ENCODE results near the gene PREX1.
"Not testable (repeated sequence)": the region's sequence is repeated elsewhere in the genome, so short reads cannot be mapped to it uniquely, and the experiment has no call there.

PREX1 gene, protein sequence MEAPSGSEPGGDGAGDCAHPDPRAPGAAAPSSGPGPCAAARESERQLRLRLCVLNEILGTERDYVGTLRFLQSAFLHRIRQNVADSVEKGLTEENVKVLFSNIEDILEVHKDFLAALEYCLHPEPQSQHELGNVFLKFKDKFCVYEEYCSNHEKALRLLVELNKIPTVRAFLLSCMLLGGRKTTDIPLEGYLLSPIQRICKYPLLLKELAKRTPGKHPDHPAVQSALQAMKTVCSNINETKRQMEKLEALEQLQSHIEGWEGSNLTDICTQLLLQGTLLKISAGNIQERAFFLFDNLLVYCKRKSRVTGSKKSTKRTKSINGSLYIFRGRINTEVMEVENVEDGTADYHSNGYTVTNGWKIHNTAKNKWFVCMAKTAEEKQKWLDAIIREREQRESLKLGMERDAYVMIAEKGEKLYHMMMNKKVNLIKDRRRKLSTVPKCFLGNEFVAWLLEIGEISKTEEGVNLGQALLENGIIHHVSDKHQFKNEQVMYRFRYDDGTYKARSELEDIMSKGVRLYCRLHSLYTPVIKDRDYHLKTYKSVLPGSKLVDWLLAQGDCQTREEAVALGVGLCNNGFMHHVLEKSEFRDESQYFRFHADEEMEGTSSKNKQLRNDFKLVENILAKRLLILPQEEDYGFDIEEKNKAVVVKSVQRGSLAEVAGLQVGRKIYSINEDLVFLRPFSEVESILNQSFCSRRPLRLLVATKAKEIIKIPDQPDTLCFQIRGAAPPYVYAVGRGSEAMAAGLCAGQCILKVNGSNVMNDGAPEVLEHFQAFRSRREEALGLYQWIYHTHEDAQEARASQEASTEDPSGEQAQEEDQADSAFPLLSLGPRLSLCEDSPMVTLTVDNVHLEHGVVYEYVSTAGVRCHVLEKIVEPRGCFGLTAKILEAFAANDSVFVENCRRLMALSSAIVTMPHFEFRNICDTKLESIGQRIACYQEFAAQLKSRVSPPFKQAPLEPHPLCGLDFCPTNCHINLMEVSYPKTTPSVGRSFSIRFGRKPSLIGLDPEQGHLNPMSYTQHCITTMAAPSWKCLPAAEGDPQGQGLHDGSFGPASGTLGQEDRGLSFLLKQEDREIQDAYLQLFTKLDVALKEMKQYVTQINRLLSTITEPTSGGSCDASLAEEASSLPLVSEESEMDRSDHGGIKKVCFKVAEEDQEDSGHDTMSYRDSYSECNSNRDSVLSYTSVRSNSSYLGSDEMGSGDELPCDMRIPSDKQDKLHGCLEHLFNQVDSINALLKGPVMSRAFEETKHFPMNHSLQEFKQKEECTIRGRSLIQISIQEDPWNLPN (N-terminal part only)

DNA sequence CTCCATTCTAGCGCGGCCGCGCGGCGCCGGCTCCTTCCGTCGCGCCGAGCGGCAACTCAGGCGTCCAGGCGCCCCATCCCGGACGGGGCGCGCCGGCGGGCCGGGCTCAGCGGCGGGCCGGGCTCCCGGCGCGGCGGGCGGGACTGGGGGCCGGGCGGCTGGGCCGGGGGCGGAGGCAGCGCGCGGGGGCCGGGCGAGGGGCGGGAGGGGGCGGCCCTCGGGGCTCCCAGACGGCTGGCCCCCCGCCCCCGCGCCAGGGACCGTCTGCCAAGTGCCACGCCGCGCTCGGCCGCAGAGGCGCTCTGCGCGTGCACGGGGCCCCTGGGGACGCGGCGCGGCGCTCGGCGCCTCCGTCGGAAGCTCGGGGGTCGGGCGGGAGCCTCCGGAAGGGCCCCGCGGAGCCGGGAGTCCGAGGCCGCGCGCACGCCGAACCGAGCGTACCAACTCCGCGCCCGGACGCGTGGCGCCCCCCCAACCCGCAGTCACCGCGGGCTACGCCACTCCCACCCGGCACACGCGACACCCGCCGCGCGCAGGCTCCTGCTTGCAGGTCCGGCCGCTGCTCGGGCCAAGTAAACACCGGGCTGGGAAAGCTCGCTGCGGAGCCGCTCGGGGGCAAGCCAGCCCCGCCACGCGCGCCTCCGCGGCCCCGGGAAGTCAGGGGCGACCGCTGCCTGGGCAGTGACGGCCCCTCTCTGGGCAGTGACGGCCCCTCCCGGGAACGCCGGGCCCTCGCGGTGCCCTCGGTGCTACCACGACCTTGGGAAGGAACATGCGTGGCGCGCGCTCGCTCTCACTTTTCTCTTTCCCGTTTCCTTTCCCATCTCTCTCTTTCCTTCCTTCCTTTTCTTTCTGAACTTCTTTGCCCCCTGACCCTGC lies at the start of gene PREX1:
Gene PREX1 (minus strand): TSS at position 145 of the 879 bp plus-strand sequence. CDS start 139 bp downstream, at position 6.
- DNase-seq (ENCODE audit: low read depth), result peak; percentile 70

DNA sequence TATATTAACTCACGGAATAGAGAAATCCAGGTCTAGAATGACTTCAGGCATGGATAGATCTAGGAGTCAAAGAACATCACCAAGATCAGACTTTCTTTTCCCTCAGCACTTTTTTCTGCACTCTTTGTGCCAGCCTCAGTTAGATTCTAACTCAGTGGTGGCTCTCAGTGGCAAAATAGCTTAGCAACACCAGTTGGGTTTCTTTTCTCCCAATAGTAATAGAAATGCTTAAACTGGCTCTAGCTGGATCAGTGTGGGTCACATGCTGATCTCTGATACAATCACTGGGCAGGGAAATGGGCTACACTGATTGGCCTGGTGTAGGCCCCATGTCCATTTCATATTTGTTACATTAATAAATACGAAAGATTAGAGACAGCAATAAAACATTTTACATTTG lies 49.5 kb upstream of the PREX1 start:
- no peak for DNase-seq (ENCODE audit: low read depth)

DNA sequence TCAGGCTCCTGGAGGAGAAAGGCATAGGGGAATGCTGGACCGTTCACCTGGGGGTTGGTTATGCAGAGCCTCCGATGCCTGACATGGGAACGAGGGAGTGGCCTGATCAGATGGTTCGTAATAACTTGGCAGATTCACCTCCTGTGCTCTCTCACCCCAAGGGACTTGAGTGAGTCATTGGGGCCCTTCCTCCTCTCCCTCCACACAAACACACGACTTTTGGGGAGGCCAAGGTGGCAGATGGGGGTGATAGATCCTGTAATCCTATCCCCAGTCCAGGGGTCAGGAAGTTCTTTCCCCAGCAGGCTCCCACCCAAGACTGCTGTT lies 48.1 kb upstream of the PREX1 start:
- DNase-seq (ENCODE audit: low read depth), result no peak

DNA sequence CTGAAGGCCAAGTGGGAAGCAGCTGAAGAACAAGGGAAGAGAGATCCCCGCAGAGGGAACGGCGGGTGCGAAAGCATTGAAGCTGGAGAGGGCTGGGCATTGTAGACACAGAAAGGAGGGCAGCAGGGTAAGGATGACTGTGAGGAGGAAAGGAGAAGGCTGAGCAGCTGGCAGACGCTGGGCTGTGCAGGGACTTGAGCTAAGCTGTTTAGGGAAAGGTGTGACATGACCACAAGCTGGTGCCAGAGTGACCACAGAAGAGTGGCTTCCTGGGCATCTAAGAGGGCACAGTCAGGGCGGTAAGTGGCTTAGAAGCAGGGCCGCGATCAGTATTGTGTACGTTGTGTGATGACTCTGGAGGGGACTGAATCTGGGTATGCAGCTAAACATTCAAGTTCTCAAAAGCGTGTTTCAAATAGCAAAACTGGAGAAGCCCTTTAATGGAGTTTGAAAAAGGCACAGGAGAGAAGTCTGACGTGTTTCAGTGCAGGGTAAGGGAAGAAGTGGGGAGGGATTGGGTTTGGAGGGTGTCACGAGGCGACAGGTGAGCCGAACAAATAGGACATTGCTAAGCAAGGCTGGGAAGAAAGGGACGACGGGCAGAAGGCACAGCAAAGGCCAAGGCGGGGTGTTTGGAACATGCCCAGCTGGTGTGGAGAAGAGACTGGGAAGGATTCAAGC lies 47.6 kb upstream of the PREX1 start:
- no peak for DNase-seq (ENCODE audit: low read depth)

DNA sequence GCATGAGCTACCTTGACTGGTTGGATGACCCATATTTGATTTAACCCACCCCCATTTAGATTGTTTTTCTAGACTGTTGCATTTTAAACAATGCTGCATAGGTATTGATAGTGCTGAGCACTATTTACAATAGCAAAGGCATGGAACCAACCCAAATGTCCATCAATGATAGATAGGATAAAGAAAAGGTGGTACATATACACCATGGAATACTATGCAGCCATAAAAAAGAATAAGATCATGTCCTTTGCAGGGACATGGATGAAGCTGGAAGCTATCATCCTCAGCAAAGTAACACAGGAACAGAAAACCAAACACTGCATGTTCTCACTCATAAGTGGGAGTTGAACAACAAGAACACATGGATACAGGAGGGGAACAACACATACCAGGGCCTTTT lies 41.6 kb upstream of the PREX1 start:
- DNase-seq (ENCODE audit: low read depth), result not testable (repeated sequence)

DNA sequence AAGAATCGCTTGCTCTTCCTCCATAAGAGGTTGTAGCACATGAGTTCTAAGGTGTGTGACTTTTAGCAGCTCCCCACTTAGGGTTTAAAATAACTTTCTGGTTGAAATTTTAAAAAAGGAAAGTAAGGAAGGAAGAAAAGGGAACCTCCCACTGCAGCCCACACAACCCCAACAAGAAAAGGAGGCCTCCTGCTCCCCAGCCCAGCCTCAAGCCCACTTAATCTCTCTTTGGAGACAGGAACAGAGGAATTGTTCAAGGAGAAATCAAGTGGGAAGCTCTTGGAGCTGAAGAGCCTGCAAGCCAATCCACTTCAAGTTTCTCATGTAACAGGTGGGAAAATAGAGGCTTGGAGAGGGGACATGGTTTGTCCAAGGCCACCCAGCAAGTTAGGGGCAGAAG lies 39.1 kb upstream of the PREX1 start:
- no peak for DNase-seq (ENCODE audit: low read depth)

DNA sequence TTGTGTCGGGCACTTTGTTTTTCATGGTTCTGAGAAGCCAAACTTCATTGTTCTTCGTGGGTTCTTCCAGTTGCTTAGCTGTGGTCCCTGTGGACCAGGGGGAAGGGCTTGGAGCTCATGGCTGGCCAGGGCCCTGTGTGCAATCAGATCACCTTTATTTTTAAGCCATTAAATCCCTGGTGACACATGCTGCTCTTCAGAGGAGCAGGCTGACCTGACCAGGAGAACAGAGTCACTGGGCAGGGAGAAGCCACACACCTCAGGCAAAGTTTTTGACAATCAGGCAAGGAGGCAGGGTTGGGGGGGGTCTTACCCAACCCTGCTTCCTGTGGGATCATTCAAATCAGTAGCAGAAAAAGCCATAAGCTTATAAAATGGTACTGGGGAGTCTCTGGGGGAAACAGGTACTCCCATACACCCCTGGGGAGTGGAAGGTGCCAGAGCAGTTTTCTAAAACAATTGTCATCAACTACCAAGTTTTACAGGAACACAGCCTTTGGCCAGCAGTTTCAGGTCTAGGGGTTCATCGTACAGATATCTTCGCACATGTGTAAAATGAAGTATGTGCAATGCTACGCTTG lies 37.0 kb upstream of the PREX1 start:
- DNase-seq (ENCODE audit: low read depth), result no peak

DNA sequence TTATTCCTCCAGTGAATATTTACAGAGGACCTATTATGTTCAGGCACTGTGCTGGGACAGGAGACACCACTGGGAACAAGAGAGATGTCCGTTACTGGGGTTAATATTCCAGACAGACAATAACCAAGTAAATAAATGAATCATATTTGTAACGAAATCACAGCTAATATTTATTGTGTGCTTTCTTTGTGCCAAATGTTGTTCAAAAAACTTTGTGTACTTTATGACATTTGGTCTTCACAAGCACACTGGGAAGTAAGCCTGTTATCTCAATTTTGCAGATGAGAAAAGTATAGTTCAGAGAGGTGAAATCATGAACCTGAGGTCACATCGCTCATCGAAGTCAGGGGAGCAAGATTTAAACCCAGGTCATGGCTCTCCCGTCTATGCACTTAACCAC lies 36.5 kb upstream of the PREX1 start:
- no peak for DNase-seq (ENCODE audit: low read depth)

DNA sequence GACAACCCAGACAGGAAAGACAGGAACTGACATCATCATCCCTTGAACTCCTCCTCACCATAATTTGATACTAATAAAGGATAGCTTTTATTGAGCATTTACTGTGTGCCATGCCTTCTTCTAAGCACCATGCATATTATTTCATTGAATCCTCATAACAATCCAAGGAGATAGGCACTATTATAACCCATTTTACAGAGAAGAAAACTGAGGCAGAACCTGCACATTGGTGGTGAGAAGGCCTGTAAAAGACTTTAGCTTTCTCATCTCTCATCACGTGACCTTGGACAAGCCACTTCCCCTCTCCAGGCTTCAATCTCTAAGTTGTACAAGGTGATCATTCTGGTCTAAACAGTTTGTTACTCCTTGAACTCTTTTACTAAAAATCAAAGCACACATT lies 34.5 kb upstream of the PREX1 start:
- DNase-seq (ENCODE audit: low read depth), result no peak

DNA sequence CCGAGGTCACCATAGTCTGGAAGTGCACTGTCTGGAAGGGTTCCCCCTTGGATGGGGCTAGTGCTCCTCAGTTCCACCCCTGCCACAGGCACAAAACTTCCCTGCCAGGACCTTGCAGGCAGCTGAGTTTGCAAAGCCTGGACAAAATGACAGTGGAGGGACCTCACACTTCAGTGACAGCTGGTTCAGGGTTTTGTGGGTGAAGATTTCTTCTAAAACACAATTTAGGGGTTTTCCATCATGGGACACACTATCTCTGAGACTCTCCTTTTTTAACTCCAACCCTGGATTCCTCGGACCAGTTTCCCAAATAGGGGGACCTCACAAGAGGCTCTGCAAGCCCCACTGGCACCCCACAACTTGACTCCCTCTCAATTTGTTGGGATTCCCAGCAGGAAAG lies 33.6 kb upstream of the PREX1 start:
- no peak for DNase-seq (ENCODE audit: low read depth)

DNA sequence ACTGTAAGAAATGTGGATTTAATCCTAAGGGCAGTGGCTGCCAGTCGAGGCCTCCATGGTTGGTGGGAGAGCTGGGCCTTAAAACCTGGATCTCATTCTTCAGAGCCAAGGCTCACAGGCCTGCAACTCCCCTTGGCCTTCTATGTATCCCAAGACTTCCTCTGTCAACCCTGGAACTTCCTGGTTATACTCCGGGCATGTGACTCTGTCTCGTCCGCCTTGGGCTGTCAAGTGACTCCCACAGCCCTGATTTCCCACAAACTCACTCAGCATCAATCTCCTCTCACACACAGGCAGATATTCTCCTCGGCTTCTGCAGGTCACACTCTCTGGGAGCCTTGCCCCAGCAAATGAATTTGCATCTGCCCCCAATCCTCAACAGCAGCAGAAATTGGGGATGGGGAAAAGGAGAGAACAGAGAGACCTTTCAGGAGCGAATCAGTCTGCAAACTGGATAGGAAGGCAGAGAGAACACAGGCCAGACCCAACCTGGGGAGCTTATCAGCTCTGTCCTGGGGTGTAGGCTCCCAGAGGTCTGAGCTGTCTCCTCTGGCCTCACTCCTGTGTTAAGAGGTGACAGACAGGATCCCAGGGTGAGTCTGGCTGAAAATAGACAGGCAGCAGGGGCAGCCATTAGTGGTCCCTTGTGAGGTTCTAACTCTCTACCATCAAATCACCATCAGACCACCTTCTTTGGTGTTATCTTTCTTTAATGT lies 30.4 kb upstream of the PREX1 start:
- DNase-seq (ENCODE audit: low read depth), result no peak

DNA sequence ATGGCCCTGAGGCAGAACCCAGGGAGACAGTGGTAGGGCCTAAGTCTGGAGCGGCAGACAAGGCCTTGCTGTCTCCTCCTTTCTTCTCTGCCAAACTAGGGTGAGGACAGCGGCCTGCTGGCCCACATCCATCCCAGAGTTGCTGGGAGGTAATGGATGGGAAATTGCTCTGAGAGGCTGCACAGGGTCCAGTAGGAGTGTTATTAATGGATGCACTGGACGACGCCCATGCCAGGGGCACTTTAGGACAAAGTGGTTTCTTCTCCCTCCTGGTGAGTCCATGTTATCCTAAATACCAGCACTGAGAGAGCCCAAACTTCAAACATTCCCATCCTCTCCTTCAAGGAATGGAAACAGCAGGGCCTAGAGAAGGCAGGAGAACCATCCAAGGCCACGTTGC lies 28.3 kb upstream of the PREX1 start:
- DNase-seq (ENCODE audit: low read depth), result no peak

DNA sequence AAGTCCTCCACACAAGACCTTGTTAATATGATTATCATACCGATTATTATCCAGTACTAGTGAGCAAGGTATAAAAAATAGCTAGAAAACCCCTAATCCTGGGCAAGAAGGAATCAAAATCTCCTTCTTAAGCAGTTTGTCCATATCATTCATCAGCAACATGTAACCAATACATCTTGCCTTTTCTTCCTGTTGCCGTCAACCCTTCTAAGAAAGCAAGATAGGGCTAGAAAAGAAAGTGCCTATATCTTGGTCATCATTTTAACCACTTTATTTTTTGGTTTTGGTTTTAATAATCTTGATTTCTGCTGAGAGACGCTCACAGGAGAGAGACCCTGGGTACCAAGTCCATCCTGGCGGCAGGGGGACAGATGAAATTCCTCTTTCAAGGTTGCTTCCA lies 27.2 kb upstream of the PREX1 start:
- DNase-seq (ENCODE audit: low read depth), result no peak

DNA sequence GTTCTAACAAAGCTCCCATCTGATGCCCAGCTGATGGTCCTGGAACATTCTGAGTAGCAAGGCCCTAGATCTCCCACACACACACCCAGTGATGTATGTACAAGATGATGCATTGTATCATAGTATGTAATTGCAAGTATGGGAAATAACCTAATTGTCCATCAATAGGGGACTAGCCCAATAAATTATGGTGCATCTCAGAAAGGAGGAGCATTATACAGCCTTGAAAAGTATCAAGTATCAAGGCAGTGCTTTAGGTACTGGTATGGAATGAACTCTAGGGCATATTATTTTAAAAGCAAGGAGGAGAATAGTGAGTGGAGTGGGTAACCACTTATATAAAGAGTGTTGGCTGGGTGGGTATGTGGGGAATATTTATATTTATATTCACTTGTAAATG lies 24.8 kb upstream of the PREX1 start:
- no peak for DNase-seq (ENCODE audit: low read depth)

DNA sequence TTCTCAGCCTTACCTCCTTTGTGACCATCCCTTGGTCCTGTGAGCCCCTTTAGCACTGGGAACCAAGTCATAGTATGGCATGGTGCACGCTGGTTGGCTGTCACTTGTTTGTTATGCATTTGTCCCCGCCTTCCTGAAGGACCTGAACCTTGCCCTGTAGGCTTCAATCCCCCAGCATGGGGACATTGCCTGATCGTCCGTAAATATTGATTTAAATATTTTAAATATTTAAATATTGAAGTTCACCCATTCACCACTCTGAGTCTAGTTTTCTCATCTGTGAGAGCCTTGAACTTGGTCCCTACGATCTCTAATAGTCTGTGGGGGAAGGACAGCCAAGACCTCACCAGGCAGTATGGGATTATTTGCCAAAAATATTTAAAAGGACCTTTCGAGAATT lies 23.8 kb upstream of the PREX1 start:
- no peak for DNase-seq (ENCODE audit: low read depth)

DNA sequence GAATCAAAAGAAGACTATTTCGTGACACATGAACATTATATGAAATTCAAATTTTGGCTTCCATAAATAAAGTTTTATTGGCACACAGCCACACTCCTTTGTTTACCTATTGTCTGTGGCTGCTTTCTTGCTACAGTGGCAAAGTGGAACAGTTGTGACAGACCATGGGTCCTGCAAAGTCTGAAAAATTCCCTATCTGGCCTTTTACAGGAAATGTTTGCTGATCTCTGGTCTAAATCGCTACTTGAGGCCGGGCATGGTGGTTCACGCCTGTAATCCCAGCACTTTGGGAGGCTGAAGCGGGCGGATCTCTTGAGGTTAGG lies 23.1 kb upstream of the PREX1 start:
- no peak for DNase-seq (ENCODE audit: low read depth)

DNA sequence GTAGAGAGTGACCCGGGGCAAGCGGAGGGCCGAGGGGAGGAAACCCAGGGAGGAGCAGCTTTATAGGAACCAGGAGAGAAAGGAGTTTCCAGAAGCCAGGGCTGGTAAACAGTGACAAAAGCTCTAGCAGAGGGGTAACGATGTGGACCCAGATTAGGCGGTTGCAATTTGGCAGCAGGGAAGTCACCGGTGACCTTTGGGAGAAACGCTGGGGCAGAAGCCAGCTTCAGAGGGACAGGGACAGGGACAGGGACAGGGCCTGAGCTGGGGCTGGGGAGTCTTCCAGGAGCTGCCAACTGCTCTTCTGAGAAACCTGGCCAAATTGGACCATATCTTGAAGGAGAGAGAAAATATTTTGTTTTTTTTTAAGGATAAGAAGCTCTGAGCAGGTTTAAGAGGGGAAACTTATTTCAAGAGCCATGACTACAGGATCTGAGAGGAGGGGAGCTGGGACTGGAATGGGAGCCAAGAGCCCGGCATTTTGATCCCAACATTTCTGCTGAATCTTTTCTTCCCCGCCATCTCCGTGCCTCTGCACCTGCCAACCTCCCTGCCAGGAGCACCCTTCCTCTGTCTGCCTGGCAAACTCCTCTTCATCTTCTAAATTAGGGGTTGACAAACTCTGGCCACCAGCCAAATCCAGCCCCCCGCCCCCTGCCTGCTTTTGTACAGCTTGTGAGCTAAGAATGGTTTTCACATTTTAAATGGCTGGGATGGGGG lies 22.6 kb upstream of the PREX1 start:
- DNase-seq (ENCODE audit: low read depth), result no peak

DNA sequence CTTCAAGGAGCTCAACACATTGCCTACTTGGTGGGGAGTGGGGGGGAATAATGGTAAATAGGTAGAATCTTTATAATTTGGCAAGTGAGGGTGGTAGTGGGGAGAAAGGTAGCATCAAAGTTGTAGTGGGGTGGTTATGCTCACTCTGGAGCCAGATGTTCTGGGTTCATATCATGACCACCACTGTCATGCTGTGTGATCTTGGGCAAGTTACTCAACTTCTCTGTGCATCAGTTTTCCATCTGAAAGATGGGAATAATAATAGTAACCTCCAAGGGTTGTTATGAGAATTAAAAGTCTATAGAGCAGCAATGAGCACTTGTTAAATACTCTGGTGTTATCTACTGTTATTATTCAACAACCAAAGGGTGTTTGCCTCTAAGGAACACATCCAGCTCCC lies 22.0 kb upstream of the PREX1 start:
- DNase-seq (ENCODE audit: low read depth), result no peak

DNA sequence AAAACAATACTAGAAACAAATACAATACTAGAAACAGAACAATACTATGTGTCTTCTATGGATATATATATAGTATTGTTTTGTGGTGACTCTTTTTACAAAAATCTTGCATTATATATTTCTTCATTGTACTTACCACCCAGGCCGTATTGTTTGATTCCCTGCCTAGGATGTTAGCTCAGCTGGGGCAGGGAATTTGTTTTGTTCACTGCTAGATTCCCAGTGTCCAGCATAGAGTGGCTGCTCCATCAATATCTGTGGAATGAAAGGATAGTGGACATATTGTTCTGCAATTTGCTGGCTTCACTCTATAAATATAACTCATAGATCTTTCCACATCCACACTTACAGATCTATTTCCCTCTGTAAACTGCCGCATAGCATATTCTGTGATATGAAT lies 21.5 kb upstream of the PREX1 start:
- DNase-seq (ENCODE audit: low read depth), result no peak
